Skin epidermis (tissue), 12 donors: ENCODE results near the gene IL36RN.

ENCODE experiments used
- H3K27ac ChIP-seq, 21 experiments: fragments of 200-600 bp; sonication (generic) in 11 of 21; one replicate each; pipeline ENCODE4 v1.5.0; 2020; ENCODE audit warnings: mild to moderate bottlenecking in 3 of 21, inconsistent platforms in 2 of 21, moderate library complexity in 2 of 21
- H3K4me3 ChIP-seq, 7 experiments: fragments of 200-600 bp; sonication (generic) in 2 of 7; one replicate each; pipeline ENCODE4 v1.5.0; 2020; ENCODE audit warnings: inconsistent platforms in 2 of 7, mild to moderate bottlenecking in 2 of 7, moderate library complexity in 1 of 7

The IL36RN gene

GRCh38 chr2:113041871-113042270 lies 17.1 kb upstream of the IL36RN start:
- H3K4me3 ChIP-seq = no peak overlapping the region

DNA sequence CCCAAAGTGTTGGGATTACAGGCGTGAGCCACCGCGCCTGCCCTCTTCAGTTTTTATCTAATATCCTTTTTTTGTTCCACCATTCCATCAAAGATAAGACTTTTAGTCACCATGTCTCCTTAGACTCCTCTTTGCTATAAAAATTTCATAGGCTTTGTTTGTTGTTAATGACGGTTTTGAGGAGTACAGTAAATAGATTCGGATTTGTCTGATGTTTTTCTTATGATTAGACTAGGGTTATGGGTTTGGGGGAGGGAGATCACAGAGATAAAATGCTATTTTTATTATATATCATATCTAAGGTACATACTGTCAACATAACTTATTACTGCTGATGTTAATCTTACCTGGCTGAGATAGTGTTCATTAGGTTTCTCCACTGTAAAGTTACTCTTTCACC lies 12.5 kb upstream of the IL36RN start:
- Histone ChIP-seq H3K4me3 (no peak overlapping the region), H3K27ac (no peak overlapping the region)

More at GRCh38 chr2:113041871-113042270, 17.1 kb upstream of the IL36RN start:
- H3K27ac ChIP-seq = no peak overlapping the region

- Histone ChIP-seq H3K4me3 (no peak overlapping the region), H3K27ac (no peak overlapping the region)
These were observed 7.8 kb upstream of the IL36RN start for GRCh38 chr2:113050921-113051895.

DNA sequence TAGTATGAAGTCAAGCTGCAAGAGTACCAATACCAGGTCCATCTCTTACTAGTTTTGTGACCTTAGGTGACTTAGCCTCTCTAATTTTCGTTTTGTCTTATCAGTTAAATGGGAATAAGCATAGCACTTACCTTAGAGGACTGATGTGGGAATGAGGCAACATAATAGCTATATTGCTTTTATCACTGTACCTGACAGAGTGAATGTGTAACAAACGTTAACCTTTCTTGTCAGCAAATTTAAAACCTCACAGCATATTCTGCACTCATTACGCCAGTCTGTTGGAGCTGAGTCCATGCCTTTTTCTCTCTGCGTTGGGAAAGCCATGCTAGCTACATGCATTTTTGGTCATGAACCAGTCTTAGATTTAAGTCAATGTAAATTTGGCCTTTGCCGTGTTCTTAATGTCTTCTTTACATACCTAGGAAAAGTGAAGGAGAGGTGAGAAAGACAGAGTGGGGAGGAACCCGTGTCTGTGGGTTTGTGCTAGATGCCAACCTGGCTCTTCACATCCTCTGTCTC lies 6.5 kb upstream of the IL36RN start, which contains the start of gene IL36B:
Gene IL36B, minus strand, starts transcription at position 472 of the 522 bp plus-strand sequence.
- Histone ChIP-seq H3K27ac (no peak within 1 kb of the TSS), H3K4me3 (no peak within 1 kb of the TSS)

GRCh38 chr2:113053666-113054065 lies 5.3 kb upstream of the IL36RN start:
- no peak overlapping the region for H3K4me3 ChIP-seq
- no peak overlapping the region for H3K27ac ChIP-seq

GRCh38 chr2:113054066-113054465 lies 4.9 kb upstream of the IL36RN start:
- H3K27ac ChIP-seq = no peak overlapping the region
- no peak overlapping the region for H3K4me3 ChIP-seq

DNA sequence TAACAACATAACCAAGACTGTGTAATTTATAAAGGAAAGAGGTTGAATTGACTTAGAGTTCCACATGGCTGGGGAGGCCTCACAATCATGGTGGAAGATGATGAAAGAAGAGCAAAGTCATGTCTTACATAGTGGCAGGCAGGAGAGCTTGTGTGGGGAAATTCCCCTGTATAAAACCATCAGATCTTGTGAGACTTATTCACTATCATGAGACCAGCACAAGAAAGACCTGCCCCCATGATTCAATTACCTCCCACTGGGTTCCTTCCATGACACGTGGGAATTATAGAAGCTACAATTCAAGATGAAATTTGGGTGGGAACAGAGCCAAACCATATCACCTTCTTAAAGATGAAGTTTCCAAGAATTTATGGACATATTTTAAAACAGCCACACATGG lies 2.5 kb upstream of the IL36RN start:
- H3K27ac ChIP-seq = no peak overlapping the region
- H3K4me3 ChIP-seq = no peak overlapping the region

GRCh38 chr2:113057117-113057516 lies 1.9 kb upstream of the IL36RN start:
- Histone ChIP-seq H3K4me3 (no peak overlapping the region), H3K27ac (no peak overlapping the region)

DNA sequence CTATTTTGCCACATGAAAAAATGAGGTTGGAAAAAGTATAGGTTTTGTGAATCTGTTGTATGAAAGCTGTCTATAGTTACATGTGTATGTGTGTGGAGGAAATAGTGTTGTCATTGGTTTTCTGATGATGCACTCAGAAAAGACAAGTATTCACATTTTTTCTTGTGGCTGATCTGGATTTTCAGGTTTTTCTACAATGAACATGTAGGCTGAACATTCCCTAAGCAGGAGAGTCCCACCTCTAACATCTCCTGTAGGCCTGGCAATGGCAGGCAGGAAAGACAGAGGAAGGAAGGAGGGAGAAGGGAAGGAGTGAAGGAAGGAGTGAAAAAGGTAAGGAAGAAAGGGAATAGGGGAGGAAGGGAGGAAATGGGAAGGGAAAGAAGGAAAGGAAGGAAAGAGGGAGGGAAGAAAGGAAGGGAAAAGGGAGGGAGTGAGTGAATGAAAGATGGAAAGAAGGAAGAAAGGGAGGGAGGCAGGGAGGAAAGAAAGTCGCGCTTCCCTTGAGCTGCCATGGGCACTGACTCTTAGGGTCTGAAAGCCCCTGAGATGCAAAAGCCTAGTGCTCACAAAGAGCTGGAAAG lies 495 bp upstream of the IL36RN start:
- Histone ChIP-seq H3K27ac (peak overlapping the region in 1 of 21 experiments; percentile 50), H3K4me3 (no peak overlapping the region)

- Histone ChIP-seq H3K27ac (peak overlapping the region in 1 of 21 experiments; percentile 45), H3K4me3 (no peak overlapping the region)
These were observed 1.4 kb downstream of the IL36RN start for GRCh38 chr2:113060396-113060795.

GRCh38 chr2:113060796-113061195 lies 1.8 kb downstream of the IL36RN start:
- Histone ChIP-seq H3K4me3 (no peak overlapping the region), H3K27ac (peak overlapping the region in 1 of 21 experiments; percentile 45)

DNA sequence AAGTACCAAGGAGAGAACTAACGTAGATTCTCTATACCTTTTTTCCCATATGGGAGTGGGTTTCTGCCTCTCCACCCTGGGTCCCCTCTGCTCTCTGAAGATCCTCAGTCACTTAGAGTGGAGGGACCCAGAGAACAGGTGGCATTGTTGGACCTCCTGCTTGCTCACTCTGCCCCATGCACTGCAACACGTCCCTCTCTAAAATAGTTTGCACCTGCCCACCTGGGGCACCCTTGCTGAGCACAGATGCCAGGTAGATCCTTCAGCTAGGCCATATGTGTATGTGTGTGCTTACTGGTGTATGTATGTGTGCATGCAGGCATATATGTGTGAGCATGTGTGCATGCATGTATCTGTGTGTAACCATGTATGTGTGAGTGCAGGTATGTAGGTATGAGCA lies 2.2 kb downstream of the IL36RN start:
- H3K27ac ChIP-seq = no peak overlapping the region

DNA sequence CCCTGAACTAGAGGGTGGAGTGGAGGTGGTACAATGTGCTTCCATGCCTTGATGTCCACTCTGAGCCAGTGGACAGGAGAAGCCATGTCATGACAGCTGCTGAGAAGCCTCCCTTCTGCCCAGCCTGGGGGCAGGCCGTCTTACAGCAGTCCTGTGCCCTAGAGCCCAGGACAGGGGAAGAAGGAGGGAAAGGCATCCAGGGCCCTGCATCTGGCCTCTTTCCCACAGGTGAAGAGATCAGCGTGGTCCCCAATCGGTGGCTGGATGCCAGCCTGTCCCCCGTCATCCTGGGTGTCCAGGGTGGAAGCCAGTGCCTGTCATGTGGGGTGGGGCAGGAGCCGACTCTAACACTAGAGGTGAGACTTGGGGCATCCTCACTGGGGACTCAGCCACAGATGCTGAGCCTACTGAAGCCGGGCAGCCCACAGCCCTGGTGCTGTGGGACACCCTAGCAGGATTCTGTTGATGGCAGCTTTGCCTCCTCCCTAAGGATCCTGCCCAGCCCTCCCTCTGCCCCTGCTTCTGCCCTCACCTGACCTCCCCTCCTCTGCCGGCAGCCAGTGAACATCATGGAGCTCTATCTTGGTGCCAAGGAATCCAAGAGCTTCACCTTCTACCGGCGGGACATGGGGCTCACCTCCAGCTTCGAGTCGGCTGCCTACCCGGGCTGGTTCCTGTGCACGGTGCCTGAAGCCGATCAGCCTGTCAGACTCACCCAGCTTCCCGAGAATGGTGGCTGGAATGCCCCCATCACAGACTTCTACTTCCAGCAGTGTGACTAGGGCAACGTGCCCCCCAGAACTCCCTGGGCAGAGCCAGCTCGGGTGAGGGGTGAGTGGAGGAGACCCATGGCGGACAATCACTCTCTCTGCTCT lies 3.1 kb downstream of the IL36RN start:
- Histone ChIP-seq H3K4me3 (no peak overlapping the region), H3K27ac (no peak overlapping the region)

More for the DNA sequence above, 2.2 kb downstream of the IL36RN start:
- no peak overlapping the region for H3K4me3 ChIP-seq

DNA sequence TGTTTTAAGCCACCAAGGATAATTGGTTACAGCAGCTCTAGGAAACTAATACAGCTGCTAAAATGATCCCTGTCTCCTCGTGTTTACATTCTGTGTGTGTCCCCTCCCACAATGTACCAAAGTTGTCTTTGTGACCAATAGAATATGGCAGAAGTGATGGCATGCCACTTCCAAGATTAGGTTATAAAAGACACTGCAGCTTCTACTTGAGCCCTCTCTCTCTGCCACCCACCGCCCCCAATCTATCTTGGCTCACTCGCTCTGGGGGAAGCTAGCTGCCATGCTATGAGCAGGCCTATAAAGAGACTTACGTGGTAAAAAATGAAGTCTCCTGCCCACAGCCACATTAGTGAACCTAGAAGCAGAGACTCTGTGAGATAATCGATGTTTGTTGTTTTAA lies 5.3 kb downstream of the IL36RN start:
- H3K27ac ChIP-seq = no peak overlapping the region
- no peak overlapping the region for H3K4me3 ChIP-seq

DNA sequence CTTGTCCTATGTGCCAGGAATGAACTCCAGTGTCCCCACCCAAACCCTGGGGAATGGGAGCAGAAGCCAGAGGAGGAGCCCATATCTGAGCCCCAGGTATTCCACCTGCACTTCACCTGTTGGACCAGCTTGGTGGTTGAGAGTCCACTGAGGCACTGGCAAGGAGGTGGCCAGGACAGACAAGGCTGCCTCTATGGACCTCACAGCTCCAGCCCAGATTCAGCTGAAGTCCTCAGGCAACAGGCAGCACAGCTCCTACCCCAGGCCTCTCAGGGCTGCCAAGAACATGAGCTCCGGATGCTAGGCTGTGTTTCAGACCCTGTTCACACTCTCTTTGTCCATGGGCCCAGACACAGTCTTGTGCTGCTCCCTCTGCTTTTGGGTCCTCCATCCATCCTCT lies 5.9 kb downstream of the IL36RN start:
- Histone ChIP-seq H3K27ac (no peak overlapping the region), H3K4me3 (no peak overlapping the region)

DNA sequence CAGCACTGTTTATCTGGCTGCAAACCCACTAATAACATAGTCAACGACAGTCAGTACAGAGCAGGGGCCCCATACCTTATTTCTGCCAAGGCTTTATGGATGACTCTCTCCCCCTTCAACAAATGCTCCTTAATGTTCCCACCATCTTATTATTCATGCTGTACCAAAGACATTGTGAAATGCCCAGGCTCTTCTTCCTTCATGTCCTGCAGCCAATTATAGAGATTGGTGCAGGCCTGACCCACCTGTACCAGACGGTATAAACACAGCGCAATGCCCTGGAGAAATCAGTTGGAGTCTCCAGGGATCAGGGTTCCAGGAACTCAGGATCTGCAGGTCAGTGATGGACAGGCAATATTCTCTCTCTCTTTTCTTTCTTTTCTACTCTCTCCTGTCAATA lies 8.7 kb downstream of the IL36RN start, which contains the start of gene IL1F10:
Gene IL1F10, plus strand, starts transcription at position 290 of the 400 bp plus-strand sequence. CDS start 4,769 bp downstream, outside the sequence.
- Histone ChIP-seq H3K27ac (no peak within 1 kb of the TSS), H3K4me3 (no peak within 1 kb of the TSS)

DNA sequence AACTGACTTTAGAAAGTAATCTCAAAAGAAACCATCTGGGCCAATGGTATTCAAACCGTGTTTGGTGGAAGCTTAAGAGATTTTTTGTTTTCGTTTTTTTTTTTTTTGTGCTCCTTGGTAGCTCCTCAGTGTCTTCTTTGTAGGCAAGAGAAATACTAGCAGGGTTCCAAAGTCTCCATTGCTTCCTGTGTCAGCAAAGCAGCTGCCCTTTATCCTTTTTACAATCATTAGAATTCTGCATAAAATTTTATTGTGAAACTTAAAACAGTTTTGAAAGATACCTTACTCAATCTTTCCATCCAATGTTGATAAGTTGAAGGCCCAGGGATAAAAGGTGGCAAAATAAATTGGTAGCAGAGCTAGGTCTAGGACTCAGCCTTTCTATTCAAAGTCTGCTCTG lies 9.3 kb downstream of the IL36RN start:
- H3K4me3 ChIP-seq = no peak overlapping the region
- H3K27ac ChIP-seq = no peak overlapping the region

DNA sequence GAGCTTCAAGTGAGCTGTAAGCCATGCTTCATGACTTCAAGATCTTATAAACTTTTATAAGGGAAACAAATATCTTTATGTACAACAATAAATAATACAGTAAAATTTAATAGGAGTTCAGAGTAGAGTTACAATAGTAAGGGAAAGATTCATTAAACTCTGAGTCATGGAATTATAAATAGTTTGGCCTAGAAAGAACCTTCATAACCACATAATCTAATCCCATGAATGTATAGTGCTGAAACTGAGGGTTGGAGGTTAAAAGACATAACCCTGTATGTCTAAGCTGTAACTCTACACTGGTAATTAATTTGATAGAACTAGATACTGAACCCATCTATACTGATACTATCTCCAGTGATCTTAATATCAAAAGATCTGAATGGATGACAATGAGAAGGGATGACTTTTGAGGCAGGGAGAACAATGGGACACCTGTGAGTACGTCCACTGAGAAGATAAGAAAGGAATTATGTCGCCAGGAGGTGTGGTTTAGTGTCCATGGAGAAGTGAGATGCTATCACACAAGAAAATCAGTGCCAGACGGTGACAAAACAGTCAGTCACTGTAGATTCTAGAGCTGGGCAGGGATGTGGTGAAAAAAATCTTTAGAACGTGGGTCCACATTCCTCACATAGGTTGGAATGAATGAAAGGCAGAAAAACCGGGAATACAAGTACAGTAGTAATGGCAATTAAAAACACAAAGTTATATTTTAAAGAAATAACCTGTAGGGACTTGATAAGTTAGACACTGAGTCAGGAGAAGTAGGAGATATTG lies 9.9 kb downstream of the IL36RN start:
- H3K27ac ChIP-seq = no peak overlapping the region
- H3K4me3 ChIP-seq = no peak overlapping the region
